ENCODE results near the gene OLFML1.

DNA sequence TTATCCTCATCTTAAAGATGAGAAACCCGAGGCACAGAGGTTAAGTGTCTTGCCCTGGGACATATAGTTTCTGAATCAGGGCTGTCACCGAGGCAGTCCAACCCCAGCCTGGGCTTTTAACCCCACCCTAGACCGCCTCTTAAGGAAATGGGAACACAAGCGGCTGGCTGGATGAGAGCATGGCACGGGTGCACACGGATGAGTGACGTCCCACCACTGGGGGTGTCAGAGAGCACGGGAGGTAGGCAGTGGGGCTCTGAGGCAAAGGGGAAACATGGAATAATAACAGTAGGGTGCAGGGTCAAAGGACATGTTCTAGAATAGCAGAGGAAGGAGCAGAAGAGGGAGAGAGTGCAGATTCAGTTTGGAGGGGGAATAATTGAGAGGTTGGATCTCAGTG lies 50.8 kb downstream of the OLFML1 start:
- no peak for TF ChIP-seq POLR2A (IDR thresholded peaks at IDR 0.05)
- TF ChIP-seq, protein P1, sequence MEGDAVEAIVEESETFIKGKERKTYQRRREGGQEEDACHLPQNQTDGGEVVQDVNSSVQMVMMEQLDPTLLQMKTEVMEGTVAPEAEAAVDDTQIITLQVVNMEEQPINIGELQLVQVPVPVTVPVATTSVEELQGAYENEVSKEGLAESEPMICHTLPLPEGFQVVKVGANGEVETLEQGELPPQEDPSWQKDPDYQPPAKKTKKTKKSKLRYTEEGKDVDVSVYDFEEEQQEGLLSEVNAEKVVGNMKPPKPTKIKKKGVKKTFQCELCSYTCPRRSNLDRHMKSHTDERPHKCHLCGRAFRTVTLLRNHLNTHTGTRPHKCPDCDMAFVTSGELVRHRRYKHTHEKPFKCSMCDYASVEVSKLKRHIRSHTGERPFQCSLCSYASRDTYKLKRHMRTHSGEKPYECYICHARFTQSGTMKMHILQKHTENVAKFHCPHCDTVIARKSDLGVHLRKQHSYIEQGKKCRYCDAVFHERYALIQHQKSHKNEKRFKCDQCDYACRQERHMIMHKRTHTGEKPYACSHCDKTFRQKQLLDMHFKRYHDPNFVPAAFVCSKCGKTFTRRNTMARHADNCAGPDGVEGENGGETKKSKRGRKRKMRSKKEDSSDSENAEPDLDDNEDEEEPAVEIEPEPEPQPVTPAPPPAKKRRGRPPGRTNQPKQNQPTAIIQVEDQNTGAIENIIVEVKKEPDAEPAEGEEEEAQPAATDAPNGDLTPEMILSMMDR (IDR thresholded peaks at IDR 0.05): no peak
- TF ChIP-seq EP300 (IDR thresholded peaks at IDR 0.05): no peak
